HCT116 (cell line): ENCODE data around the gene SNCAIP. TPM values are rescaled to one million over a fixed set of nuclear protein-coding genes. Genes with fewer than 3 reads are reported as not detected.

ENCODE experiments used
- ATAC-seq: fragments of 200-7000 bp; cut with Tn5 transposase; 2 replicates; pipeline ENCODE4 v1.9.1; 2020; ENCODE audit warnings: mild to moderate bottlenecking, moderate library complexity
- BruUV-seq: library from RNA; stranded (reverse); fragments of 400-500 nt; replicated peaks from 2 replicates; lab custom pipeline; 2021; lab: Mats Ljungman, UMichigan
- CTCF ChIA-PET: fragments of 300-600 bp; sonication (Branson Sonifier 250); formaldehyde crosslinking; loops from one replicate; lab custom pipeline; 2021; ENCODE audit warnings: antibody characterized with exemption; lab: Charles Lee
- POLR2A ChIA-PET: fragments of 300-600, 350-600 bp; sonication (Branson Sonifier 250); formaldehyde crosslinking; loops from one replicate; lab custom pipeline; 2021; ENCODE audit warnings: antibody characterized with exemption; lab: Charles Lee
- RAD21 ChIA-PET, 2 experiments: fragments of 300-600 bp; sonication (Branson Sonifier 250); formaldehyde crosslinking; loops; one replicate each; lab custom pipeline; 2023; ENCODE audit warnings: low total read pairs in 2 of 2; ENCODE audit not compliant: uncharacterized antibody in 2 of 2, unreplicated experiment in 2 of 2, low non-redundant PET in 1 of 2; lab: Charles Lee
- DNase-seq: peaks from one replicate; pipeline ENCODE4 v3.0.0-alpha.2; 2010; ENCODE audit warnings: low read depth, low spot score
- H2AFZ ChIP-seq: fragments of 200-600 bp; shearing (Covaris generic), sonication (generic); 2 replicates; pipeline ENCODE4 v1.6.1; 2017; ENCODE audit warnings: low read depth, mixed run types, mixed read lengths, antibody characterized with exemption, low read length; ENCODE audit not compliant: poor library complexity, severe bottlenecking
- H3K27ac ChIP-seq: 2 replicates; pipeline ENCODE4 v1.5.1; 2012; ENCODE audit warnings: low read depth, low read length
- H3K27me3 ChIP-seq: fragments of 200-600 bp; sonication (generic); 2 replicates; pipeline ENCODE4 v1.6.1; 2016; ENCODE audit warnings: mixed run types, low read length, mixed read lengths; ENCODE audit not compliant: insufficient read depth
- H3K36me3 ChIP-seq, 2 experiments: fragments of 200-500 bp in 1 of 2; fragments of 200-600 bp in 1 of 2; sonication (Bioruptor generic) in 1 of 2; sonication (generic) in 1 of 2; 2 replicates each; pipeline versions ENCODE4 v1.5.1 to v1.6.1; 2014 to 2016; ENCODE audit warnings: low read length in 2 of 2, inconsistent platforms in 1 of 2, mixed read lengths in 1 of 2, mixed run types in 1 of 2; ENCODE audit not compliant: insufficient read depth in 2 of 2, control insufficient read depth in 1 of 2
- H3K4me1 ChIP-seq, 2 experiments: fragments of 200-600 bp in 1 of 2; sonication (generic) in 1 of 2; 2 replicates each; pipeline versions ENCODE4 v1.5.1 to v1.6.1; 2012 to 2017; ENCODE audit warnings: low read length in 2 of 2, inconsistent platforms in 1 of 2, mild to moderate bottlenecking in 1 of 2, mixed read lengths in 1 of 2, mixed run types in 1 of 2, moderate library complexity in 1 of 2; ENCODE audit not compliant: insufficient read depth in 2 of 2, control insufficient read depth in 1 of 2
- H3K4me2 ChIP-seq: fragments of 200-600 bp; sonication (generic); 2 replicates; pipeline ENCODE4 v1.6.1; 2017; ENCODE audit warnings: mixed run types, low read length, mixed read lengths
- H3K4me3 ChIP-seq, 2 experiments: fragments of 200-600 bp in 1 of 2; sonication (generic) in 1 of 2; replicated peaks in 1 of 2; 2 replicates each; pipeline ENCODE4 v1.5.1; 2011 to 2016; ENCODE audit warnings: low read length in 2 of 2, control low read depth in 1 of 2, low read depth in 1 of 2, mild to moderate bottlenecking in 1 of 2, mixed read lengths in 1 of 2, mixed run types in 1 of 2
- H3K79me2 ChIP-seq: fragments of 200-600 bp; sonication (generic); 2 replicates; pipeline ENCODE4 v1.6.1; 2017; ENCODE audit warnings: mild to moderate bottlenecking, mixed run types, low read length, moderate library complexity, mixed read lengths; ENCODE audit not compliant: insufficient read depth
- H3K9ac ChIP-seq: fragments of 200-600 bp; sonication (generic); 2 replicates; pipeline ENCODE4 v1.6.1; 2016; ENCODE audit warnings: low read length, mixed read lengths
- H3K9me2 ChIP-seq: fragments of 200-600 bp; sonication (generic), shearing (Covaris generic); 2 replicates; pipeline ENCODE4 v1.6.1; 2017; ENCODE audit warnings: mixed run types, mild to moderate bottlenecking, moderate library complexity; ENCODE audit not compliant: insufficient read depth
- H3K9me3 ChIP-seq, 2 experiments: fragments of 200-500 bp in 1 of 2; fragments of 200-600 bp in 1 of 2; sonication (Bioruptor generic) in 1 of 2; sonication (generic) in 1 of 2; 2 replicates each; pipeline ENCODE4 v1.6.1; 2014 to 2017; ENCODE audit warnings: low read length in 2 of 2, mixed read lengths in 2 of 2, inconsistent platforms in 1 of 2, low read depth in 1 of 2, mild to moderate bottlenecking in 1 of 2, mixed run types in 1 of 2, moderate library complexity in 1 of 2; ENCODE audit not compliant: control insufficient read depth in 1 of 2, insufficient read depth in 1 of 2
- H4K20me1 ChIP-seq: fragments of 200-600 bp; sonication (generic), shearing (Covaris generic); 2 replicates; pipeline ENCODE4 v1.6.1; 2017; ENCODE audit warnings: mixed run types, mild to moderate bottlenecking, moderate library complexity; ENCODE audit not compliant: insufficient read depth
- ATF3 ChIP-seq: IDR thresholded peaks from 2 replicates; pipeline ENCODE4 v1.6.1; 2012
- CBX3 ChIP-seq: IDR thresholded peaks from 2 replicates; pipeline ENCODE4 v1.6.1; 2012; ENCODE audit warnings: low read depth
- CTCF ChIP-seq, 3 experiments: fragments of 200-600 bp in 1 of 3; sonication (generic) in 1 of 3; IDR thresholded peaks in 2 of 3; conservative IDR thresholded peaks in 1 of 3; 2 replicates each; pipeline ENCODE4 v1.5.1; 2012 to 2017; ENCODE audit warnings: low read depth in 2 of 3, low read length in 2 of 3, antibody characterized with exemption in 1 of 3, borderline replicate concordance in 1 of 3, control low read depth in 1 of 3, mild to moderate bottlenecking in 1 of 3, mixed read lengths in 1 of 3, mixed run types in 1 of 3, moderate library complexity in 1 of 3; ENCODE audit not compliant: insufficient read depth in 1 of 3
- EGR1 ChIP-seq: IDR thresholded peaks from 2 replicates; pipeline ENCODE4 v1.6.1; 2012; ENCODE audit warnings: low read depth
- ELF1 ChIP-seq: IDR thresholded peaks from 2 replicates; pipeline ENCODE4 v1.6.1; 2012; ENCODE audit warnings: low read depth, borderline replicate concordance
- EZH2 ChIP-seq: fragments of 200-600 bp; sonication (generic); IDR thresholded peaks from 2 replicates; pipeline ENCODE4 v1.6.1; 2017; ENCODE audit warnings: antibody characterized with exemption, mixed run types
- JUND ChIP-seq: IDR thresholded peaks from 2 replicates; pipeline ENCODE4 v1.6.1; 2012
- MAX ChIP-seq: IDR thresholded peaks from 2 replicates; pipeline ENCODE4 v1.6.1; 2012
- POLR2AphosphoS5 ChIP-seq: IDR thresholded peaks from 2 replicates; pipeline ENCODE4 v1.6.1; 2011; ENCODE audit warnings: mild to moderate bottlenecking, low read depth, low read length, moderate library complexity
- RAD21 ChIP-seq: IDR thresholded peaks from 2 replicates; pipeline ENCODE4 v1.6.1; 2012; ENCODE audit warnings: low read depth, mild to moderate bottlenecking
- REST ChIP-seq: IDR thresholded peaks from 2 replicates; pipeline ENCODE4 v1.6.1; 2012; ENCODE audit warnings: low read depth
- SP1 ChIP-seq: IDR thresholded peaks from 2 replicates; pipeline ENCODE4 v1.6.1; 2012; ENCODE audit warnings: low read depth
- SRF ChIP-seq: IDR thresholded peaks from 2 replicates; pipeline ENCODE4 v1.6.1; 2012; ENCODE audit warnings: low read depth
- TCF7L2 ChIP-seq: IDR thresholded peaks from 2 replicates; pipeline ENCODE4 v1.7.0; 2011; ENCODE audit warnings: borderline replicate concordance, inconsistent platforms; ENCODE audit not compliant: insufficient read depth, insufficient read length; ENCODE audit errors: extremely low read depth
- ZBTB33 ChIP-seq: IDR thresholded peaks from 2 replicates; pipeline ENCODE4 v1.6.1; 2011; ENCODE audit warnings: mild to moderate bottlenecking, low read length, moderate library complexity; ENCODE audit not compliant: insufficient replicate concordance; ENCODE audit errors: extremely low read depth
- ZNF274 ChIP-seq: fragments of 200-500 bp; sonication (Bioruptor generic); IDR thresholded peaks from 2 replicates; pipeline ENCODE4 v1.6.1; 2014; ENCODE audit warnings: mild to moderate bottlenecking, low read depth, low read length, inconsistent platforms
- intact Hi-C: fragments of 100-400 bp; cut with micrococcal nuclease; formaldehyde crosslinking; loops from 2 replicates; pipeline ENCODE4 v1.10.0; 2022
- total RNA-seq: library from RNA; stranded (reverse); gene quantifications from one replicate; pipeline ENCODE4 v1.2.1, GENCODE V29; 2021; ENCODE audit not compliant: unreplicated experiment

The SNCAIP gene
- total RNA-seq, 1 experiment from 2014 or later: not detected

GRCh38 chr5:122439645-122440044 lies 127.6 kb downstream of the SNCAIP start:
- no peak overlapping the region for H3K27ac ChIP-seq
- no peaks in the 10 kb centered on the region for H3K27me3 ChIP-seq
- no peak overlapping the region for H2AFZ ChIP-seq
- RAD21 ChIA-PET: no interaction called here
- H3K4me2 ChIP-seq: no peak overlapping the region
- BruUV-seq: no TSS peak
- TF ChIP-seq ELF1 (no peak), ATF3 (no peak), SP1 (no peak), SRF (no peak), EGR1 (no peak), TCF7L2 (no peak), JUND (no peak), CBX3 (no peak), MAX (no peak), ZNF274 (no peak), REST (no peak), CTCF (IDR thresholded peaks at IDR 0.05 in 2 of 3, conservative IDR thresholded peaks at IDR 0.05 in 1 of 3; ENCODE audit: borderline replicate concordance in 1 of 3, insufficient read depth in 1 of 3, low read depth in 2 of 3, low read length in 2 of 3) (no peak), ZBTB33 (no peak), RAD21 (no peak), EZH2 (no peak), POLR2AphosphoS5 (no peak)
- intact Hi-C loops: no loop called here
- H4K20me1 ChIP-seq: no peaks in the 10 kb centered on the region
- H3K9ac ChIP-seq: no peak overlapping the region
- H3K9me2 ChIP-seq: no peaks in the 10 kb centered on the region
- no peak overlapping the region for H3K4me3 ChIP-seq
- no peaks in the 10 kb centered on the region for H3K9me3 ChIP-seq
- no peaks in the 10 kb centered on the region for H3K4me1 ChIP-seq
- no peaks in the 10 kb centered on the region for H3K79me2 ChIP-seq
- no peaks in the 10 kb centered on the region for H3K36me3 ChIP-seq
- DNase-seq (no peak), ATAC-seq (no peak)
- POLR2A ChIA-PET: no interaction called here
- CTCF ChIA-PET: no interaction called here
